ENCODE results near the gene LGR5.
"Not testable (repeated sequence)": the region's sequence is repeated elsewhere in the genome, so short reads cannot be mapped to it uniquely, and the experiment has no call there.

Gene LGR5

GRCh38 chr12:71556448-71556847 lies 116.8 kb downstream of the LGR5 start:
- DNase-seq = no peak

- no peak for DNase-seq
Measured at GRCh38 chr12:71556875-71557274, 117.3 kb downstream of the LGR5 start.

- DNase-seq = no peak
Measured at GRCh38 chr12:71558445-71558844, 118.8 kb downstream of the LGR5 start.

DNA sequence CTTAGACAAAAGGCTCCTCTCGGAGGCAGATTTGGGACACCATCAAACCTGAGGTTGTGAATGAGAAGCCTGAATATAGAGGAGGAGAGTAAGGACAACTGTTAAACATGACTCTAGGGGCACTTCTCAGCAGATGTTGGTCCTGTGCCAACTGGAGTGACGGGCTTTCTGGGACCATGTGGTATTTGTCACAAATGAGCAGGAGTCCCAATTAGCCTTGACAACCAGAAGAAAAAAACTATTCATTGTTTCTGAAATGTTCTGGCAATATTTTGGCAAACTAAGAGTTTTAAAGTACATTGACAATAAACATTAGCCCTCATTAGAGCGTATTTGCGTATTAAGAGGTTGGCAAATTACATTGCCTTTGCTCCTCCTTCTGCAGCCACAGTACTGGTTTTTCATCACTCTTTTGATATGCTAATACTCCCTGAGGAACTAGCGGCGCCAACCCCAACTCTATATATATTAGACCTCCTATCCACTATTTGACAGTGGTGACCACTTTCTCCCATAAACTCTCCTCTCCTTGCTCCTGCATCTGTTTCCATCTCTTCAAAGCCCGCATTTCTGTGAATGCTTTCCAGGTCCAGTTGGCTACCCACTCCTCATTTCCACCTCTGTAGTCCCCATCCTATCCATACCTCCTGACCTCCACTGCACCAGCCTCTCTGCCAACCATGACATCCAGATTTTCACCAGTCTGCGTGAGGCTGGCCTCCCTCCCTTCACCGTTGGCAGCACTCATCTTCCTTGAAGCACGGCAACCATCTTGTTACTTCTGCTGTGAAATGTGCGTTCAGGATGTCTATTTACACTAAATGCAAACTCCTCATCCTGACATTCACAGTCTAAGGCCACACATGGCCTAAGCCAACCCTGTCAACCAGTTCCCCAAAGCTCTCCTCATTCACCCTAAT lies 123.3 kb downstream of the LGR5 start:
- no peak for DNase-seq

- no peak for DNase-seq
Measured at GRCh38 chr12:71565535-71565934, 125.9 kb downstream of the LGR5 start.

- no peak for DNase-seq
Measured at GRCh38 chr12:71566655-71567054, 127.1 kb downstream of the LGR5 start.

- DNase-seq = no peak
Measured at GRCh38 chr12:71567537-71567936, 127.9 kb downstream of the LGR5 start.

GRCh38 chr12:71569885-71570284 lies 130.3 kb downstream of the LGR5 start:
- not testable (repeated sequence) for DNase-seq

GRCh38 chr12:71576496-71576895 lies 136.9 kb downstream of the LGR5 start:
- no peak for DNase-seq

GRCh38 chr12:71578694-71579258 lies 139.2 kb downstream of the LGR5 start:
- no peak for DNase-seq

- DNase-seq = no peak
Measured at GRCh38 chr12:71581206-71581605, 141.6 kb downstream of the LGR5 start.

GRCh38 chr12:71582925-71583324 lies 143.3 kb downstream of the LGR5 start:
- no peak for DNase-seq

- DNase-seq = no peak
Measured at GRCh38 chr12:71584356-71584755, 144.8 kb downstream of the LGR5 start.

DNA sequence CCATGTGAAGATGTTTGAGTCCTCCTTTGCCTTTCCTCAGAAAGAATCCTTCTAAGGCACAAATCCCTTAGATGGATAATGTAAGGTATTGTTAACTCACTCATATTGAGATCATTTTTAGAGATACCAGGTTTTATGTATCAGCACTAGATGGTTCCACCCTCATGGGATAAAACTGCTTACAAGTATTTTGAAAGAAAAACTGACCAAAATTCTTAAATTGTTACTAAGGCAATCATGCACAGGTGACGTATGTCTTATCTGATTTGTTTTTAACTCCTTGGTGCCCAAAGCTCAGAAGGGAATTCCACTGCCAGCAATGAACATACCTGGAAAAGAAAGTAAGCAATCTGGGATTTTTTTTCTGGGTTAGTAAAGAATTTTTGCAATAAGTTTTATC lies 145.6 kb downstream of the LGR5 start:
- DNase-seq = no peak

DNA sequence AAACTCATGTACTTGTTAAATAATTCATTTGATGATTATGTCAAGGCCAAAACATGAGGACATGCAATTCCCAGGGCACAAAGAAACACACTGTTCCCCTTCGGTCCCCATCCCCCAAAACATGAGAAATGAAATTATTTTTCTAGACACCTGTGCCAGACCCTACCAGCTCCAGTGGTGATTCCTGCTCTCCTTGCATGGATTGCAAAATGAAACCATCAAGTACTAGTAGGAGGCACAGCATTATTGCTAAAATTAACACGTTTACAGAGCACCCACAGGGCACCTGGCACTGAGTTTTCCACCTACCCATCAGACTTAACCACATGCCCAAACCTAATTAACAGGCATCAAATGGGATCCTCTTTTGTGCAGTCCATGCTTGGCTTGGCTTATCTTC lies 147.4 kb downstream of the LGR5 start:
- no peak for DNase-seq

GRCh38 chr12:71589478-71589881 lies 149.9 kb downstream of the LGR5 start:
- DNase-seq = no peak

DNA sequence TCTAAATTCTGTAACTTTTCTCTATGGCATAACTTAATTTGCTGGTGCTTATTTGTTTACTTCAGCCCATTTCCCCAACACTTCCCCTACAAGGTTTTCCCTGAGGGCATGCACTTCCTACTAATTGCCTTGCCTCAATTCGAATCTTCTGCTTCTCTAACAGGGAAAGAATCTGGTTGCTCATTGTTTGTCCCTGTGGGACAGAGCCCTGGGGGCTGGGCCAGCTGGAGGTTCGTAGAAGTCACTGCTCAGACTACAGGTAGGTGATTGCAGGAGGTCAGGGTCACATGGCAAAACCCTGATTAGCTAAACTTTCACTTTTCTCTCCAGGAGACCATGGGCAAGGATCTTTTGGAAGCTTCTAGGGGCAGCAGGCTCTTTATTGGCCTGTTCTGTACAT lies 152.0 kb downstream of the LGR5 start:
- DNase-seq = no peak

- no peak for DNase-seq
Measured at GRCh38 chr12:71592841-71593240, 153.2 kb downstream of the LGR5 start.

DNA sequence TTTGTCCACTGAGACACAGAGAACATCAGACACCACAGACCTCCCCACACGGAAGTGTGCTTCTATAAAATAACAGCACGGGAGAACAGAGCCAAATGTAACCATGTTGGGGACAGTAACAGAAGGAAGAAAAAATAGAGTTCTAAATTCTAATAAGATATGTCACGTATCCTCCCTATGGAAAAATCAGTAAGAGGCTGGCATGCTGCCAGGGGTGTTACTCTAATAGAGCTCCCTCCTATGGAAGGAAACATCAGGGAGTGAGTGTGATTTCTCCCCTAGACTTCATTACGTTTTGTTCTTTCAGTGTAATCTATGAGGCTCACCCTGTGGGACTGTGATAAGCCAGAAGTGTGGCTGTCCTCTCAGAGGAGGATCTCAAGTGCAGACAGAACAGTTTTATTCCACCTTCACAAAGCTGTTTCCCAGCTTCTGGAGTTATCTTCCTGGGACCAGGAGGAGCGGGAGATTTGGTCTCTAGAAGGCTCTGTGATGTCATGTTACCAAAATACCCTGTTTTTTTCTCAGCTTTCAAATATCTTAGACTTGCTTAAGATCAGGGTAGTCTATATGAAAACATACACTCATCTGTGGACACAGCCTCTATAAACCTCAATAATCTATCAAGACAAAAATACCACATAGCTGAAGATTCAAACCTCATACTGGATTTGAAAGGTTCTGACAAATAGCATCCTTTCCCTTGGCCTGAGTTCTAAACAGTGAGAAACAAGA lies 154.8 kb downstream of the LGR5 start:
- no peak for DNase-seq

- no peak for DNase-seq
Measured at GRCh38 chr12:71599210-71599609, 159.6 kb downstream of the LGR5 start.

DNA sequence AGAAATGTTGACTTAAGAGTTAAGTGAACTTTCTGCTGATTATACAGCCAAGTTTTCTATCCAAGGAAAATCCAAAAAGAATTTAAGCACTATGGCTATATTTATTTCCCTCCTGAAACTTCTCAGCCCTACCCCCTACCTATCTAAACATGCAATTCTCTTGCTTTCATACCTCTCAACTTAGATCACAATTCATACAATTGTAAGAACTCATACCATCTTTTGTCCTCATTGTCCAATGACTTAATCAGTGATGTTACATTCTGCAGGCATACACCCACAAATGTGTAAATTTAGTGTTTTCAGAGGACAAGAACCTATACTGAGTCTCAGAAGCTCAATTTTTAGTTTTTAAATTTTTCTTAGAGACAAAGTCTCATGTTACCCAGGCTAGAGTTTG lies 161.9 kb downstream of the LGR5 start:
- DNase-seq = no peak

DNA sequence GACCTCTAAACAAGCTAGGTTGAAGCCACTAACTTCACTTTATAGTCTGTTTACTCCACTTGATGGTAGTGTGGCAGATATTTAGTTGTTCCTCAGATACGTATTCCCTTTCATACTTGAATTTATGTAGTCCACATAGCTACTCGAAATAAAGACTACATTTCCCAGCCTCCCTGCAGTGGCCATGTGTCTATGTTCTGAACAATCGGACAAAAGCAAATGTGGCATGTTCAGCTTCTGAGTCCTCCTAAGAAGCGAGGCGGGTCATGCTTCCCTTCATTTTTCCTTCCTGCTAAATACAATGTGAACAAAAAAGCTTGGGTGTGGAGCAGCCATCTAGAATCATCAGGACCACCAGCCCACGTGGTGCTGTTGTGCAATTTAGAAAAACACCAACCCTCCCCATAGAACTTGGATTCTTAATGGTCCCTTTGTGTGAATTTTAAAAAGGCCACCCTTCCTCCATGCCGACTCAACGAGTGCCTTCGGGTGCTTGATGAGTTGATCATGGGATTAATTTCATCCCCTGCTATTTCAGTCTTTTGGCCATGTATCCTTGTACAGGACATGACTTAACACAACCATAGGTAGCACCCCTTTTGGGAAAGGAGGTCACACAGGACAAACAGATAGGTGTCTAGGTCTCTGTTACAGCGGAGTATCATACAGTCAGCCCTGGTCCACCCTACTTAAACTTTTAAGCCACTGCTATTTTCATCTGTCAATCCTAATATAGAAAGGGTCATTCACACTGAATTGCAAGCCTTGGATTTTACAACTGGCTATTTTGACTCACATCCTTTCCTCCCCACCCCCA lies 163.4 kb downstream of the LGR5 start:
- DNase-seq = no peak

GRCh38 chr12:71605039-71605438 lies 165.4 kb downstream of the LGR5 start:
- DNase-seq = no peak
